CD14-positive monocyte (primary cell): ENCODE results near the gene TLR9. TPM values are rescaled to one million over a fixed set of nuclear protein-coding genes. Genes with fewer than 3 reads are reported as not detected.

ENCODE experiments used
- DNase-seq, 3 donors: peaks; one replicate each; pipeline ENCODE4 v3.0.0-alpha.2; 2011 to 2022
- H2AFZ ChIP-seq: 2 replicates; pipeline ENCODE4 v1.6.0; 2012; ENCODE audit warnings: mild to moderate bottlenecking, low read depth, low read length, inconsistent platforms; ENCODE audit not compliant: insufficient read depth, poor library complexity, severe bottlenecking
- H3K27ac ChIP-seq, 2 donors: 1 replicate in 1 of 2; 2 replicates in 1 of 2; pipeline ENCODE4 v1.5.1; 2012 to 2013; ENCODE audit warnings: low read length in 2 of 2, control low read depth in 1 of 2, inconsistent platforms in 1 of 2, low read depth in 1 of 2, mild to moderate bottlenecking in 1 of 2
- H3K27me3 ChIP-seq, 2 donors: one replicate each; pipeline versions ENCODE4 v1.6.0 to v1.6.1; 2011 to 2013; ENCODE audit warnings: low read length in 2 of 2; ENCODE audit not compliant: control insufficient read depth in 2 of 2, insufficient read depth in 2 of 2
- H3K36me3 ChIP-seq, 2 donors: replicated peaks in 1 of 2; 1 replicate in 1 of 2; 2 replicates in 1 of 2; pipeline versions ENCODE4 v1.5.1 to v1.6.1; 2012 to 2013; ENCODE audit warnings: low read length in 2 of 2, control low read depth in 1 of 2, inconsistent platforms in 1 of 2, mild to moderate bottlenecking in 1 of 2; ENCODE audit not compliant: insufficient read depth in 2 of 2, control insufficient read depth in 1 of 2
- H3K4me1 ChIP-seq, 2 donors: 1 replicate in 1 of 2; 2 replicates in 1 of 2; pipeline versions ENCODE4 v1.5.1 to v1.6.1; 2012 to 2013; ENCODE audit warnings: low read length in 2 of 2, control low read depth in 1 of 2, inconsistent platforms in 1 of 2, mild to moderate bottlenecking in 1 of 2, moderate library complexity in 1 of 2; ENCODE audit not compliant: insufficient read depth in 2 of 2, control insufficient read depth in 1 of 2
- H3K4me2 ChIP-seq: replicated peaks from 2 replicates; pipeline ENCODE3; 2012; ENCODE audit warnings: low read length, moderate library complexity, mild to moderate bottlenecking; ENCODE audit not compliant: poor library complexity, severe bottlenecking; ENCODE audit errors: extremely low read depth
- H3K4me3 ChIP-seq, 3 experiments: fragments of 200-600 bp in 1 of 3; sonication (generic) in 1 of 3; replicated peaks in 1 of 3; 1 replicate in 2 of 3; 2 replicates in 1 of 3; pipeline ENCODE4 v1.5.1; 2011 to 2013; ENCODE audit warnings: low read length in 3 of 3, mild to moderate bottlenecking in 3 of 3, control low read depth in 2 of 3, low read depth in 2 of 3, inconsistent platforms in 1 of 3, moderate library complexity in 1 of 3
- H3K79me2 ChIP-seq: 2 replicates; pipeline ENCODE4 v1.6.0; 2012; ENCODE audit warnings: mild to moderate bottlenecking, control low read depth, inconsistent platforms, low read length, moderate library complexity; ENCODE audit not compliant: insufficient read depth
- H3K9ac ChIP-seq: 2 replicates; pipeline ENCODE4 v1.6.0; 2017; ENCODE audit warnings: low read length, mild to moderate bottlenecking; ENCODE audit not compliant: insufficient read depth, poor library complexity, severe bottlenecking
- H3K9me3 ChIP-seq, 2 donors: replicated peaks in 1 of 2; 1 replicate in 1 of 2; 2 replicates in 1 of 2; pipeline versions ENCODE4 v1.5.1 to v1.6.1; 2012 to 2013; ENCODE audit warnings: low read length in 2 of 2, control low read depth in 1 of 2; ENCODE audit not compliant: control insufficient read depth in 1 of 2, insufficient read depth in 1 of 2
- H4K20me1 ChIP-seq: 2 replicates; pipeline ENCODE4 v1.6.0; 2012; ENCODE audit warnings: mild to moderate bottlenecking, low read length, control low read depth, moderate library complexity; ENCODE audit not compliant: insufficient read depth
- H3K27ac Mint-ChIP-seq, 7 donors: one replicate each; pipeline ENCODE4 v1.8.0; 2020; ENCODE audit warnings: mild to moderate bottlenecking in 7 of 7, mixed read lengths in 7 of 7, moderate library complexity in 6 of 7, inconsistent platforms in 2 of 7
- H3K27me3 Mint-ChIP-seq, 3 donors: one replicate each; pipeline ENCODE4 v1.8.0; 2021 to 2022; ENCODE audit warnings: low read depth in 3 of 3, mild to moderate bottlenecking in 3 of 3, mixed read lengths in 3 of 3, moderate library complexity in 3 of 3, inconsistent platforms in 1 of 3
- H3K36me3 Mint-ChIP-seq, 2 donors: one replicate each; pipeline ENCODE4 v1.8.0; 2020; ENCODE audit warnings: mixed read lengths in 2 of 2, inconsistent platforms in 1 of 2, mild to moderate bottlenecking in 1 of 2
- H3K4me1 Mint-ChIP-seq: one replicate; pipeline ENCODE4 v1.8.0; 2020; ENCODE audit warnings: mild to moderate bottlenecking, mixed read lengths
- H3K4me3 Mint-ChIP-seq, 2 donors: one replicate each; pipeline ENCODE4 v1.8.0; 2020; ENCODE audit warnings: mild to moderate bottlenecking in 2 of 2, mixed read lengths in 2 of 2, moderate library complexity in 1 of 2
- H3K9me3 Mint-ChIP-seq, 7 donors: one replicate each; pipeline ENCODE4 v1.8.0; 2020 to 2022; ENCODE audit warnings: mixed read lengths in 7 of 7, mild to moderate bottlenecking in 6 of 7, moderate library complexity in 6 of 7, inconsistent platforms in 2 of 7
- CTCF ChIP-seq: fragments of 200-600 bp; IDR thresholded peaks from one replicate; pipeline ENCODE4 v1.8.0; 2022; ENCODE audit warnings: antibody characterized with exemption, mild to moderate bottlenecking
- WGBS: methylation state at CpG from one replicate; pipeline ENCODE4 v1.1.5; 2013; ENCODE audit warnings: missing lambda C conversion rate; ENCODE audit not compliant: insufficient coverage; 5-methylcytosine and 5-hydroxymethylcytosine counted together
- intact Hi-C, 2 donors: fragments of 100-400 bp; cut with micrococcal nuclease; formaldehyde crosslinking; loops; one replicate each; pipeline versions ENCODE4 v1.15.0 to v1.15.1; 2023
- polyA plus RNA-seq, 3 donors: library from polyadenylated mRNA; depleted of rRNA in 1 of 3; unstranded in 2 of 3; stranded (reverse) in 1 of 3; fragments of 300-500 nt in 2 of 3; fragments of >200 nt in 1 of 3; fragmentation: Illumina TruSeq in 2 of 3; gene quantifications; 1 replicate in 2 of 3; 2 replicates in 1 of 3; pipeline ENCODE4 v1.2.3, GENCODE V29; 2012 to 2021

The TLR9 gene
- polyA plus RNA-seq, 3 donors = 0.91 TPM; not detected in 2

- peaks cover 0 to 1% (median 0%) of the 10 kb centered on the region in 7 donors for H3K9me3 Mint-ChIP-seq
- H3K27ac ChIP-seq = peak overlapping the region in 1 of 2 donors; percentile 34
- peaks cover 9% of the 10 kb centered on the region for H3K79me2 ChIP-seq
- H3K27me3 Mint-ChIP-seq = no peaks in the 10 kb centered on the region
- no peak overlapping the region for H2AFZ ChIP-seq
- H3K27ac Mint-ChIP-seq = peak overlapping the region in 3 of 7 donors; percentile 67 to 76 (median 70)
- intact Hi-C loops = no loop called here
- TF ChIP-seq CTCF = no peak
- peaks cover 52% of the 10 kb centered on the region in 2 donors for H3K4me1 ChIP-seq
- peaks cover 61% of the 10 kb centered on the region for H3K4me1 Mint-ChIP-seq
- no peaks in the 10 kb centered on the region for H4K20me1 ChIP-seq
- no peak overlapping the region for H3K4me2 ChIP-seq
- H3K9me3 ChIP-seq = no peaks in the 10 kb centered on the region
- no peak overlapping the region for H3K4me3 Mint-ChIP-seq
- no peaks in the 10 kb centered on the region for H3K27me3 ChIP-seq
- H3K4me3 ChIP-seq = no peak overlapping the region
- DNase-seq = peak; percentile 46 to 77 (median 59)
- peaks cover 0 to 5% of the 10 kb centered on the region in 2 donors for H3K36me3 Mint-ChIP-seq
- no peaks in the 10 kb centered on the region for H3K36me3 ChIP-seq
- WGBS = 0% methylated on average over 3 of the region's 3 CpGs
- no peak overlapping the region for H3K9ac ChIP-seq
These were observed 39.6 kb downstream of the TLR9 start for GRCh38 chr3:52185837-52186236.

DNA sequence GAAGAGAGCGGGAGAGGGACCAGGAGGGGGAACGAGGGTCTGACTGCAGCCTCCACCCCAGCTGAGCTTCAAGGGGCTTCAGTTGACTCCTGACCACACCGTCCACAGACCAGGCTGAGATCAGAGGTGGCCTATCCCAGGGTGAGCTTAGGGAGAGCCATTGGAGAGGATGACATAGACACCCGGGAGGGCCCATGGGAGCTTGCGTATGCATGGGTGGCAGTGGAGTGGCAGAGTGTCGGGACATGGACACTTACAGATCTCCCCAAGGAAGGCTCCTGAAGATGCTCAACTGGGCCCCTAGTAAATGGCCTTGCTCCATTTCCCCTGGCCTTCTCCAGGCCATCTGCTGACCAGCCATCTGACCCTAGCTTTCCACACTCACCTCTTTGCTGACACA, 40.1 kb downstream of the TLR9 start:
- peaks cover 9% of the 10 kb centered on the region for H3K79me2 ChIP-seq
- H3K27me3 Mint-ChIP-seq = peaks cover 0 to under 1% (median 0%) of the 10 kb centered on the region in 3 donors
- H3K9ac ChIP-seq = no peak overlapping the region
- no peaks in the 10 kb centered on the region for H3K9me3 ChIP-seq
- H3K36me3 ChIP-seq = no peaks in the 10 kb centered on the region
- no peak for TF ChIP-seq CTCF
- H3K4me1 Mint-ChIP-seq = peaks cover 57% of the 10 kb centered on the region
- no peak overlapping the region for H3K4me3 ChIP-seq
- DNase-seq = no peak
- H3K27ac Mint-ChIP-seq = peak overlapping the region in 4 of 7 donors; percentile 67 to 76 (median 74)
- no peak overlapping the region for H3K4me2 ChIP-seq
- intact Hi-C loops = no loop called here
- no peaks in the 10 kb centered on the region for H3K27me3 ChIP-seq
- H4K20me1 ChIP-seq = no peaks in the 10 kb centered on the region
- peaks cover 0 to 5% (median 0%) of the 10 kb centered on the region in 7 donors for H3K9me3 Mint-ChIP-seq
- no peak overlapping the region for H2AFZ ChIP-seq
- H3K36me3 Mint-ChIP-seq = peaks cover 0 to 5% of the 10 kb centered on the region in 2 donors
- peaks cover 47% of the 10 kb centered on the region in 2 donors for H3K4me1 ChIP-seq
- H3K27ac ChIP-seq = no peak overlapping the region
- H3K4me3 Mint-ChIP-seq = no peak overlapping the region
- 93% methylated on average over 3 of the region's 6 CpGs for WGBS
